ENCODE data around the gene CACFD1. TPM values are rescaled to one million over a fixed set of nuclear protein-coding genes. Genes with fewer than 3 reads are reported as not detected.

Gene CACFD1
- total RNA-seq, 1 donor from 2014 or later = 34.3 TPM

GRCh38 chr9:133441571-133441970 is 18.2 kb upstream of the CACFD1 start:
- ATAC-seq (no peak), DNase-seq (no peak)
- no peak for TF ChIP-seq CTCF (IDR thresholded peaks at IDR 0.05)
- no peaks in the 10 kb centered on the region for H3K9me3 ChIP-seq
- H3K4me3 ChIP-seq = no peak overlapping the region
- no peaks in the 10 kb centered on the region for H3K27me3 ChIP-seq (ENCODE audit: low read depth)
- H3K36me3 ChIP-seq = no peaks in the 10 kb centered on the region
- no peaks in the 10 kb centered on the region for H3K4me1 ChIP-seq
- intact Hi-C loops (cut with DNase I) = no loop called here
- no peak overlapping the region for H3K27ac ChIP-seq

GRCh38 chr9:133443248-133443647 is 16.5 kb upstream of the CACFD1 start:
- no peak for ATAC-seq
- intact Hi-C loops (cut with DNase I) = no loop called here
- Histone ChIP-seq H3K9me3 (no peaks in the 10 kb centered on the region), H3K4me1 (no peaks in the 10 kb centered on the region), H3K4me3 (no peak overlapping the region), H3K27me3 (ENCODE audit: low read depth) (no peaks in the 10 kb centered on the region), H3K27ac (no peak overlapping the region), H3K36me3 (no peaks in the 10 kb centered on the region)
- no peak for TF ChIP-seq CTCF (IDR thresholded peaks at IDR 0.05)
- DNase-seq = no peak

- TF ChIP-seq CTCF (IDR thresholded peaks at IDR 0.05) = no peak
- Histone ChIP-seq H3K27me3 (ENCODE audit: low read depth) (no peaks in the 10 kb centered on the region), H3K36me3 (no peaks in the 10 kb centered on the region), H3K9me3 (no peaks in the 10 kb centered on the region), H3K4me3 (no peak overlapping the region), H3K27ac (no peak overlapping the region), H3K4me1 (no peaks in the 10 kb centered on the region)
- ATAC-seq = no peak
- intact Hi-C loops (cut with DNase I) = no loop called here
- no peak for DNase-seq
Observed at GRCh38 chr9:133443982-133444381, 15.8 kb upstream of the CACFD1 start.

GRCh38 chr9:133445293-133445969 is 14.3 kb upstream of the CACFD1 start:
- no peak for ATAC-seq
- H3K36me3 ChIP-seq = no peaks in the 10 kb centered on the region
- no peaks in the 10 kb centered on the region for H3K9me3 ChIP-seq
- no peak for TF ChIP-seq CTCF (IDR thresholded peaks at IDR 0.05)
- no peak overlapping the region for H3K4me3 ChIP-seq
- H3K27ac ChIP-seq = no peak overlapping the region
- no peak for DNase-seq
- H3K27me3 ChIP-seq (ENCODE audit: low read depth) = no peaks in the 10 kb centered on the region
- intact Hi-C loops (cut with DNase I) = no loop called here
- no peaks in the 10 kb centered on the region for H3K4me1 ChIP-seq

- no peaks in the 10 kb centered on the region for H3K27me3 ChIP-seq (ENCODE audit: low read depth)
- H3K36me3 ChIP-seq = no peaks in the 10 kb centered on the region
- H3K9me3 ChIP-seq = no peaks in the 10 kb centered on the region
- H3K4me1 ChIP-seq = no peaks in the 10 kb centered on the region
- intact Hi-C loops (cut with DNase I) = no loop called here
- TF ChIP-seq CTCF (IDR thresholded peaks at IDR 0.05) = no peak
- no peak for DNase-seq
- ATAC-seq = no peak
- no peak overlapping the region for H3K4me3 ChIP-seq
- no peak overlapping the region for H3K27ac ChIP-seq
Observed at GRCh38 chr9:133448487-133448972, 11.2 kb upstream of the CACFD1 start.
